Epithelial cell of proximal tubule (primary cell): Measurements from ENCODE around the gene BTK. TPM values are rescaled to one million over a fixed set of nuclear protein-coding genes. Genes with fewer than 3 reads are reported as not detected.
A peak's percentile ranks its signal among the peaks of the same experiment; 100 is the strongest.

Source experiments
- DNase-seq: peaks from one replicate; pipeline ENCODE4 v3.0.0-alpha.2; 2011; ENCODE audit warnings: low read depth
- H3K4me3 ChIP-seq: 2 replicates; pipeline ENCODE4 v1.5.1; 2011; ENCODE audit warnings: low read depth, mild to moderate bottlenecking, low read length
- total RNA-seq: library from RNA; depleted of rRNA; stranded (reverse); fragments of >200 nt; gene quantifications from 2 replicates; pipeline ENCODE4 v1.2.3, GENCODE V29; 2015
- TF ChIP-seq, protein P1 (sequence below): conservative IDR thresholded peaks from 2 replicates; pipeline ENCODE4 v1.5.1; 2012; ENCODE audit warnings: low read depth, mild to moderate bottlenecking, low read length

BTK gene
- total RNA-seq, 1 donor from 2014 or later, result not detected

GRCh38 chrX:101394372-101394771 is 8.4 kb upstream of the BTK start:
- DNase-seq, result no peak
- no peak overlapping the region for H3K4me3 ChIP-seq
- TF ChIP-seq, protein P1, sequence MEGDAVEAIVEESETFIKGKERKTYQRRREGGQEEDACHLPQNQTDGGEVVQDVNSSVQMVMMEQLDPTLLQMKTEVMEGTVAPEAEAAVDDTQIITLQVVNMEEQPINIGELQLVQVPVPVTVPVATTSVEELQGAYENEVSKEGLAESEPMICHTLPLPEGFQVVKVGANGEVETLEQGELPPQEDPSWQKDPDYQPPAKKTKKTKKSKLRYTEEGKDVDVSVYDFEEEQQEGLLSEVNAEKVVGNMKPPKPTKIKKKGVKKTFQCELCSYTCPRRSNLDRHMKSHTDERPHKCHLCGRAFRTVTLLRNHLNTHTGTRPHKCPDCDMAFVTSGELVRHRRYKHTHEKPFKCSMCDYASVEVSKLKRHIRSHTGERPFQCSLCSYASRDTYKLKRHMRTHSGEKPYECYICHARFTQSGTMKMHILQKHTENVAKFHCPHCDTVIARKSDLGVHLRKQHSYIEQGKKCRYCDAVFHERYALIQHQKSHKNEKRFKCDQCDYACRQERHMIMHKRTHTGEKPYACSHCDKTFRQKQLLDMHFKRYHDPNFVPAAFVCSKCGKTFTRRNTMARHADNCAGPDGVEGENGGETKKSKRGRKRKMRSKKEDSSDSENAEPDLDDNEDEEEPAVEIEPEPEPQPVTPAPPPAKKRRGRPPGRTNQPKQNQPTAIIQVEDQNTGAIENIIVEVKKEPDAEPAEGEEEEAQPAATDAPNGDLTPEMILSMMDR, result no peak

DNA sequence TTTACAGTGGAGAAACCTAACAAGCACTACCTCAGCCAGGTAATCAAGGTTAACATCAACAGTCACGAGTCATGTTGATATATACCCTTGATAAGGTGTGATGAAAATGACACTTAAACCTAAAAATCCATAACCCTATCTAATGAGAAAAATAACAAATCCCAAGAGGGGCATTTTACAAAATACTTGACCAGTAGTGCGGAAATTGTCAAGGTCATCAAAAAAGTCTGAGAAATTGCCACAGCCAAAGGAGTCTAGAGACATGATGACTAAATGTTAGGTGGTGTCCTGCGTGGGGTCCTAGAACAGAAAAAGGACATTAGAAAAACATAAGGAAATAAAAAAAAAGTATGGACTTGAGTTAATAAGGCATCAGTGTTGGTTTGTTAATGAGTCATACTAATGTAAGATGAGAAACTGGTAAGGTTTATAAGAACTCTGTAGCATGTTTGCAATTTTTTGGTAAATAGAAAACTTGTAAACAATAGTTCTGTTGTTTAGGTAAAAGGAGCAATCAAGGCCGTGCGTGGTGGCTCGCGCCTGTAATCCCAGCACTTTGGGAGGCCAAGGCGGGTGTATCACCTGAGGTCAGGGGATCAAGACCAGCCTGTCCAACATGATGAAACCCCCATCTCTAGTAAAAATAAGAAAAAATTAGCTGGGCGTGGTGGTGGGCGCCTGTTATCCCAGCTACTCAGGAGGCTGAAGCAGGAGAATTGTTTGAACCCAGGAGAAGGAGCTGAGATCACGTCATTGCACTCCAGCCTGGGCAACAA is 7.7 kb upstream of the BTK start:
- DNase-seq, result no peak
- TF ChIP-seq, protein P1, result no peak
- H3K4me3 ChIP-seq, result no peak overlapping the region

DNA sequence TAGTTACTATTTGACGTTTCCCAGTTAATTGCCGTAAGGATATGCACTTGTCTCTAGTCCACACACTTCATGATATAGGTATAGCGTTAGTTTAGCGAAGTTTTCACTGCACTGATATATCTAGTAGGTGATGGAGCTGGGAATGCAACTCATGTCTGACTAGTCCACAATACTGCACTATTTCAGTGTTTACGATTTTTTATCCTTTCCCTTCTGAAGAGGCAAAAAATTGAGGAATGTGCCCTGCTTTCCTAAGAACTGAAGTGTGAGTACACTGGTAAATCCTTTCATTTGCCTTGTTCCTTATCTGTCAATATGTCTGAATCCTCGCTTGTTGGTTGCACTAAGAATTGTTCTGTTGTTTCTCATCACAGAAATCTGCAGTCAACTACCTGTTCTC is 5.8 kb upstream of the BTK start:
- peak overlapping the region; percentile 68 for H3K4me3 ChIP-seq
- TF ChIP-seq, protein P1, result no peak
- no peak for DNase-seq

- TF ChIP-seq, protein P1, result peak; percentile 64
Measured at GRCh38 chrX:101390664-101391525, 4.9 kb upstream of the BTK start, which contains the start of gene RPL36A. Gene RPL36A, plus strand, starts transcription at chrX:101391011. Its CDS starts 33 bp downstream, at chrX:101391044.

DNA sequence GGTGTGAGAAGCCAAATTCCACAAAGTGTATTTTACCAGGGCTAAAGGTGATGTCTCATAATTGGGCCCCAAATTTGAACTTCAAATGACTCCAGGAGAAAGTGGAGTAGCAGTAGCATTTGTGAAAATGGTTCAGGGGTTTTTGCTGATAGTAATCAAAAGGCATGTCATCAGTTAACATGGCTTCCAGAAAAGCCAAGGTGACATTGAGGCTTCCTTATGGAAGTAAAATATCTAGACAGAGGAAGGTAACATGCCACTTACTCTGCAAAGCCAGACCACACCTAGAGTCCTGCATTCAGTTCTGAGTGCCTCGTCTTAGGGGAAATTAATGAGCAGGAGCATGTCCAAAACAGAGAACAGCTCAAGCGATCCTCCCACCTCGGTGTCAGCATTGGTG is 2.6 kb upstream of the BTK start:
- no peak for DNase-seq
- no peak overlapping the region for H3K4me3 ChIP-seq
- TF ChIP-seq, protein P1, result no peak

More at GRCh38 chrX:101390664-101391525, 4.9 kb upstream of the BTK start, which contains the start of gene RPL36A:
- no peak for DNase-seq
- peak within 1 kb of the TSS; percentile 68 for H3K4me3 ChIP-seq

DNA sequence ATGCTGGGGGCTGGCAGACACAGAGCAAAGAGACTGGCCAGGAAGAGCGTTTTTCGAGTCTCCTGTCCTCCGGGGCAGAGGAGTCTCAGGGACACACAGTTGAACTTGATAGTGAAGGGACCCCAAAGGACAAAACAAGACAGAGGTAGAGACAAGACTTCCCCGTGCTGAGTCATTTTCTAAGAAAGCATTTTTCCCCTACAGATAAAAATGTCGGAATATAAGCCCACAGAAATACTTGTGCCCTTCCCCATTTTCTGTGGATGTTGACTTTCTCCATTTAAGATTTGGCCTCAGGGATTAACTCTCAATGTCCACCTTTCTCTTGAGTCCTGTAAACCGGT is 523 bp upstream of the BTK start:
- TF ChIP-seq, protein P1, result no peak
- DNase-seq, result no peak
- H3K4me3 ChIP-seq, result no peak overlapping the region
